Mammary microvascular endothelial cell (primary cell): ENCODE data around the gene PDF. TPM values are rescaled to one million over a fixed set of nuclear protein-coding genes. Genes with fewer than 3 reads are reported as not detected.

Experiments
- total RNA-seq: library from RNA; depleted of rRNA; stranded (reverse); fragments of >200 nt; gene quantifications from 2 replicates; pipeline ENCODE4 v1.2.3, GENCODE V29; 2015

The PDF gene
- total RNA-seq, result 22.1 and 22.5 TPM in 2 replicates

DNA sequence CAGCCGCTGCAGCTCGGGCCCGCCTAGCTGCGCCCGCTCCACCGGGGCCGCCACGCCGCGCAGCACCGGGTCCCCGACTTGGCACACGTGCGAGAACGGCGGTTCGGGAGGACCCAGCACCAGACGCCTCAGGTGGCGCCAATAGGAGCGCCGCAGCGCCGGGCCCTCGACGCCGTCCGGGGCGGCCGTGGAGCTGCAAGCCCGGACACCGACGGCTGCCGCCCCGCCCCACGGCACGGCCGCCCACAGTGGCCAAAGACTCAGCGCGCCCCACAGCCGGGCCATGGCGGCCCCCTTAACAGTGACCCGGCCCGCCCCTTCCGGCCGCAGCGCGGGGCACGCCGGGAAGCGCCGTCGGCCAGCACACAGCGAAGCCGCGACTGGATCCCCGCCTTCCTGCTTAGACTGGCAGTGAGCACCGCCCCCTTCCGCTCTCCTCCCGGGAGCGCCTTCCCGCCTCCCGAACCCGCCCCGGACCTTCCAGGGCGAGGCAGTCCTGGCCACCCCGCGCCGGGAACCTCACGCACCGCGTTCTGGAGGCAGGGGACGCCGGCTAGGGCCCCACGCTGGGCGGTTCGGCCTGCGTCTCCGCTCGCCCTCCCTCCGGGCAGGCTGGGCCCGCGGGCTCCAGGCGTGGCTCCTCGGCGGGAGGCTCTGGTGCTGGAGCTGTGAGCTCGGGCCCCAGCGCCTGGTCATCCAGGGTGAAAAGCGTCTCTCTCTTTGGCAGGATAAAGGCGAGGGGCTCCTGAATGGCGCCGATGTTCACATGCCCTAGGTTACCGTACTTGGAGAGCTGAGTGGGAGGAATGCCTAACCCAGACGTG lies at the start of gene PDF:
TSS of gene PDF (minus strand) at position 303 of the 824 bp plus-strand sequence. CDS start at position 285, 18 bp downstream.

GRCh38 chr16:69351309-69352027 lies 21.1 kb upstream of the PDF start, which contains the start of gene TMED6:
Gene TMED6, minus strand, starts transcription at chr16:69351786. Its CDS starts 33 bp downstream, at chr16:69351753.

DNA sequence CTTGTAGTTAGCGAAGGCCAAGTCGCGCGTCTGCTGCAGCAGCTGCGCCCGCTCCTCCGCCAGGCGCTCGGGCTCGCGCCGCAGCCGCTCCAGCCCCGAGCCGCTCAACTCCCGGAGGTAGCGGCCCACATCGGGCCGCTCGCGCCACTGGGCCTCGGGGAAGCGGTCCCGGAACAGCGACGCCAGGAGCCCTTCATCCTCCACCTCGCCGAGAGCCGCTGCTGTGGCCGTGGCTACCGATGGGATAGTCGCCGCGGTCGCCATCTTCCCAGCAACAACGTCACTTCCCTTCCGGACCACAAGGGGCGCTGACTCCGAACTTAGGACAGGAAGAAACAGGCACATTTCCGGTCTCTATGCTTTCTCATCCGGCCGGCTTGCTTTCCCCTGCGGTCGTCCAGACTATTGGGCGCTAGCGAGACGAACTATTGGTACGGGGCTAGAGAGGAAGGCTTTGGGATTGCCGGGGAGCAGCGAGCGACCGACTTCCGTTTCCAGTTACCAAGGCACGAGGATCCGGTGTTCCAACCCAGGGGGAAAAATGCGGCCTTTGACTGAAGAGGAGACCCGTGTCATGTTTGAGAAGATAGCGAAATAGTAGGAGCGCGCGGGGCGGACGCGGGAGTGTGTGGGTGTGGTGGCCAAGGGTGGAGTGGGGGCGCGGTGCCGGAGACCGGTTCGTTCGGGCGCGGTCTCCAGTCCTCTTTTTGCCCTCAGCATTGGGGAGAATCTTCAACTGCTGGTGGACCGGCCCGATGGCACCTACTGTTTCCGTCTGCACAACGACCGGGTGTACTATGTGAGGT lies 9.1 kb upstream of the PDF start, which contains the start of the genes COG8 and NIP7:
TSS of gene COG8 (minus strand) at position 276 of the 806 bp plus-strand sequence. CDS start at position 264, 12 bp downstream.
TSS of gene NIP7 (plus strand) at position 484 of the 806 bp plus-strand sequence. CDS start at position 542, 58 bp downstream.

DNA sequence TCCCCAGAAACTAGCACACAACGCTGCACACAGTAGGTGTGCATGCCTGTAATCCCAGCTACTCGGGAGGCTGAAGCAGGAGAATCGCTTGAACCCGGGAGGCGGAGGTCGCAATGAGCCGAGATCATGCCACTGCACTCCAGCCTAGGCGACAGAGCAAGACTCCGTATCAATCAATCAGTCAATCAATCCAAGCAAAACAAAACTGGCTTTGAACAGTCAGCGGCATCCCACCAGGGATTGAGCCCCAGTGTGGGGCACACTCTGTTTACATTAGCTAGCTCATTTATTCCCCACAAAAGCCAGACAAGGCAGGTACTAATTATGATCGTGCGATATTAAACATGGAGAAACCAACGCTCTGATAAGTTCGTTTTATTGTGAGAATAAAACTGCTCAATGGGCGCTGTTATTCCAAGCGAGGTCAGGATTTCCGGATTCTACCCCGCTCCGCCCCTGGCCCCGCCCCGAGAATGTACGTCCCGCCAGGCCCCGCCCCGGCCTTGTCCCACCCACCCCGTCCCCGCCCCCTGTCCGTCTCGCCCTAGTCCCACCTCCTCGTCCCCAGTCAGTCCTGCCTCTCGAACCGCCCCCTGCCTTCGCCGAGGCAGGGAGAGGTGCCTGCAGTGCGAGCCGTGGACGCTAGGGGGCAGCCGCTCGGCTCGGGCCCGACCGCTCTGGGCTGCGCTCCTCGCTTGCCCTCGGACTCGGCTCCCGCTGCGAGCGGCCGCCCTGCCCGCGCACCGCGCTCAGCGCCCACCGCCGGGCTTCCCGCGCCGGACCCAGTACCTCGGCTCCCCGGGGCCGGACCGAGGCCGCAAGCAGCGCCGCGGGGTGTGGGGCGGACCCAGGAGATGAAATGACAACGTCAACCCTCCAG lies 19.5 kb downstream of the PDF start, which contains the start of gene VPS4A:
TSS of gene VPS4A (plus strand) at position 698 of the 880 bp plus-strand sequence. CDS start at position 860, 162 bp downstream.

Other genes with a start within 250 kb of the PDF start
- gene HAS3, start 224.9 kb downstream of the PDF start, total RNA-seq, result 0.15 and 1.1 TPM in 2 replicates
- gene CHTF8, start 198.0 kb downstream of the PDF start, total RNA-seq, result 58.7 and 60.9 TPM in 2 replicates
- gene UTP4, start 197.9 kb downstream of the PDF start, total RNA-seq, result 20.5 and 23.1 TPM in 2 replicates
- 32.6 and 75.7 TPM in 2 replicates for gene SNTB2, start 143.4 kb downstream of the PDF start, total RNA-seq
- gene VPS4A, start 19.2 kb downstream of the PDF start, total RNA-seq, result 38.4 and 41.5 TPM in 2 replicates
- 30.9 and 34.4 TPM in 2 replicates for gene COG8, start 9.0 kb upstream of the PDF start, total RNA-seq
- 34.6 and 36.5 TPM in 2 replicates for gene NIP7, start 9.2 kb upstream of the PDF start, total RNA-seq
- gene TMED6, start 21.2 kb upstream of the PDF start, total RNA-seq, result not detected in 2 replicates
- gene TERF2, start 55.4 kb upstream of the PDF start, total RNA-seq, result 7.0 and 16.4 TPM in 2 replicates
- gene CYB5B, start 94.0 kb upstream of the PDF start, total RNA-seq, result 66.2 and 68.4 TPM in 2 replicates
- 8.9 and 10.5 TPM in 2 replicates for gene NFAT5, start 235.4 kb upstream of the PDF start, total RNA-seq